Measurements from ENCODE around the gene MGAT3. TPM values are rescaled to one million over a fixed set of nuclear protein-coding genes. Genes with fewer than 3 reads are reported as not detected.

Gene MGAT3
- polyA plus RNA-seq, 3 donors = 0.03 TPM; not detected in 2

DNA sequence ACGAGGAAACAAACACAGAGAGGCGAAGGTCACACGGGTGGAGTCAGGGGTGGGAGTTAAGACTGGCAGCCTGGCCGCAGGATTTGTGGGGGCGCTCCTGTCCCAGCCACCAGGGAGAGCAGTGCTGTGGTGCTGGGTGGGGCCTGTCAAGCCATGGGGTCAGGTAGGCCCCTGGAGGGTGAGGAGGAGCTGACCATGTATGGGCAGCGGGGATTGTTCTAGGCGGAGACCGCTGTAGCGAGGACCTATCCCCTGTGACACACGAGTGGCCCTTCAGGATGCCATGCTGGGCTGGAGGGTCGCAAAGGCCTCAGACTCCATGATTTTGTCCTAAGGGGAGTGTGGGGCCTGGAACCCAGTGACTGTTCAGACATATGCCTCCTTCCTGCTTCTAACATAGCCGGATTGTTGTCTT, 77.3 kb downstream of the MGAT3 start:
- DNase-seq = no peak
- peaks cover 34% of the 10 kb centered on the region for H3K79me2 ChIP-seq (ENCODE audit: insufficient read depth, low read length)
- Mint-ChIP-seq H3K4me1 (peaks cover 38% of the 10 kb centered on the region), H3K27me3 (ENCODE audit: low read depth in 3 of 3) (peaks cover 0 to 5% (median 2%) of the 10 kb centered on the region in 3 donors), H3K36me3 (peaks cover 13 to 22% of the 10 kb centered on the region in 2 donors), H3K9me3 (no peaks in the 10 kb centered on the region), H3K27ac (peak overlapping the region in 1 of 7 donors; percentile 62), H3K4me3 (peak overlapping the region in 1 of 2 donors; percentile 4)
- WGBS (ENCODE audit: insufficient coverage) = 87% methylated on average over 10 of the region's 12 CpGs
- no peaks in the 10 kb centered on the region for H3K27me3 ChIP-seq (ENCODE audit: control insufficient read depth in 2 of 2, insufficient read depth in 2 of 2, low read length in 2 of 2)
- intact Hi-C loops (cut with micrococcal nuclease) = loop anchor here (2.0 to 10.0 kb wide), 6 partner anchors 42 to 1101 kb away; partner anchors contain the start of genes ADSL (in 1 of the 2), MRTFA (in 1 of the 2) and RPL3 (in 1 of the 2)
- H3K4me2 ChIP-seq (replicated peaks; ENCODE audit: extremely low read depth, low read length, poor library complexity, severe bottlenecking) = no peak overlapping the region
- H3K9me3 ChIP-seq (replicated peaks in 1 of 2; ENCODE audit: control insufficient read depth in 1 of 2, insufficient read depth in 1 of 2, low read length in 2 of 2) = no peaks in the 10 kb centered on the region
- peaks cover 25% of the 10 kb centered on the region for H4K20me1 ChIP-seq (ENCODE audit: insufficient read depth, low read length)
- TF ChIP-seq, protein P1, sequence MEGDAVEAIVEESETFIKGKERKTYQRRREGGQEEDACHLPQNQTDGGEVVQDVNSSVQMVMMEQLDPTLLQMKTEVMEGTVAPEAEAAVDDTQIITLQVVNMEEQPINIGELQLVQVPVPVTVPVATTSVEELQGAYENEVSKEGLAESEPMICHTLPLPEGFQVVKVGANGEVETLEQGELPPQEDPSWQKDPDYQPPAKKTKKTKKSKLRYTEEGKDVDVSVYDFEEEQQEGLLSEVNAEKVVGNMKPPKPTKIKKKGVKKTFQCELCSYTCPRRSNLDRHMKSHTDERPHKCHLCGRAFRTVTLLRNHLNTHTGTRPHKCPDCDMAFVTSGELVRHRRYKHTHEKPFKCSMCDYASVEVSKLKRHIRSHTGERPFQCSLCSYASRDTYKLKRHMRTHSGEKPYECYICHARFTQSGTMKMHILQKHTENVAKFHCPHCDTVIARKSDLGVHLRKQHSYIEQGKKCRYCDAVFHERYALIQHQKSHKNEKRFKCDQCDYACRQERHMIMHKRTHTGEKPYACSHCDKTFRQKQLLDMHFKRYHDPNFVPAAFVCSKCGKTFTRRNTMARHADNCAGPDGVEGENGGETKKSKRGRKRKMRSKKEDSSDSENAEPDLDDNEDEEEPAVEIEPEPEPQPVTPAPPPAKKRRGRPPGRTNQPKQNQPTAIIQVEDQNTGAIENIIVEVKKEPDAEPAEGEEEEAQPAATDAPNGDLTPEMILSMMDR (IDR thresholded peaks at IDR 0.05) = no peak
- no peak overlapping the region for H3K27ac ChIP-seq (ENCODE audit: low read depth in 1 of 2, low read length in 2 of 2)
- H3K36me3 ChIP-seq (replicated peaks in 1 of 2; ENCODE audit: control insufficient read depth in 1 of 2, insufficient read depth in 2 of 2, low read length in 2 of 2) = peaks cover 6 to 13% of the 10 kb centered on the region in 2 donors
- H3K4me3 ChIP-seq (replicated peaks in 1 of 3; ENCODE audit: low read depth in 2 of 3, low read length in 3 of 3) = no peak overlapping the region
- no peak overlapping the region for H3K9ac ChIP-seq (ENCODE audit: insufficient read depth, low read length, poor library complexity, severe bottlenecking)
- H2AFZ ChIP-seq (ENCODE audit: insufficient read depth, low read depth, low read length, poor library complexity, severe bottlenecking) = peak overlapping the region; percentile 75
- H3K4me1 ChIP-seq (ENCODE audit: control insufficient read depth in 1 of 2, insufficient read depth in 2 of 2, low read length in 2 of 2) = peaks cover 36 to 45% of the 10 kb centered on the region in 2 donors

- peak overlapping the region; percentile 75 for H2AFZ ChIP-seq (ENCODE audit: insufficient read depth, low read depth, low read length, poor library complexity, severe bottlenecking)
- H3K9ac ChIP-seq (ENCODE audit: insufficient read depth, low read length, poor library complexity, severe bottlenecking) = no peak overlapping the region
- H3K36me3 ChIP-seq (replicated peaks in 1 of 2; ENCODE audit: control insufficient read depth in 1 of 2, insufficient read depth in 2 of 2, low read length in 2 of 2) = peaks cover 2 to 7% of the 10 kb centered on the region in 2 donors
- peak; percentile 45 to 66 (median 58) for DNase-seq
- no peaks in the 10 kb centered on the region for H3K27me3 ChIP-seq (ENCODE audit: control insufficient read depth in 2 of 2, insufficient read depth in 2 of 2, low read length in 2 of 2)
- no peak overlapping the region for H3K4me3 ChIP-seq (replicated peaks in 1 of 3; ENCODE audit: low read depth in 2 of 3, low read length in 3 of 3)
- H3K4me1 ChIP-seq (ENCODE audit: control insufficient read depth in 1 of 2, insufficient read depth in 2 of 2, low read length in 2 of 2) = peaks cover 30 to 38% of the 10 kb centered on the region in 2 donors
- TF ChIP-seq, protein P1 (IDR thresholded peaks at IDR 0.05) = peak; percentile 97
- H3K9me3 ChIP-seq (replicated peaks in 1 of 2; ENCODE audit: control insufficient read depth in 1 of 2, insufficient read depth in 1 of 2, low read length in 2 of 2) = no peaks in the 10 kb centered on the region
- H3K27me3 Mint-ChIP-seq (ENCODE audit: low read depth in 3 of 3) = peaks cover 2 to 5% (median 3%) of the 10 kb centered on the region in 3 donors
- peaks cover 28% of the 10 kb centered on the region for H3K79me2 ChIP-seq (ENCODE audit: insufficient read depth, low read length)
- H3K4me3 Mint-ChIP-seq = peak overlapping the region in 1 of 2 donors; percentile 11
- H3K4me2 ChIP-seq (replicated peaks; ENCODE audit: extremely low read depth, low read length, poor library complexity, severe bottlenecking) = no peak overlapping the region
- H3K27ac Mint-ChIP-seq = no peak overlapping the region
- no peaks in the 10 kb centered on the region for H3K9me3 Mint-ChIP-seq
- peaks cover 31% of the 10 kb centered on the region for H3K4me1 Mint-ChIP-seq
- 17% methylated on average over 37 of the region's 41 CpGs for WGBS (ENCODE audit: insufficient coverage)
- intact Hi-C loops (cut with micrococcal nuclease) = loop anchor here (2.0 to 10.0 kb wide), 7 partner anchors 42 to 1100 kb away; partner anchors contain the start of genes ADSL (in 1 of the 2), MRTFA (in 1 of the 2) and RPL3 (in 1 of the 2)
- peaks cover 19% of the 10 kb centered on the region for H4K20me1 ChIP-seq (ENCODE audit: insufficient read depth, low read length)
- H3K36me3 Mint-ChIP-seq = peaks cover 7 to 16% of the 10 kb centered on the region in 2 donors
- no peak overlapping the region for H3K27ac ChIP-seq (ENCODE audit: low read depth in 1 of 2, low read length in 2 of 2)
Observed at GRCh38 chr22:39534591-39535356, 78.0 kb downstream of the MGAT3 start.
